ENCODE results near the gene PPIE. TPM values are rescaled to one million over a fixed set of nuclear protein-coding genes. Genes with fewer than 3 reads are reported as not detected.

The PPIE gene
- total RNA-seq, 1 experiment from 2014 or later, result 36.3 TPM

GRCh38 chr1:39721664-39722063, 17.0 kb upstream of the PPIE start:
- Histone ChIP-seq H3K23ac (ENCODE audit: insufficient read length, low read depth, low read length) (no peak overlapping the region), H3K56ac (ENCODE audit: insufficient read length, low read depth, low read length) (no peak overlapping the region), H4K8ac (replicated peaks; ENCODE audit: insufficient read length, low read depth, low read length) (no peak overlapping the region), H4K91ac (ENCODE audit: insufficient read length, low read depth, low read length) (no peak overlapping the region), H3K27me3 (ENCODE audit: insufficient read depth, low read length) (peaks cover 28% of the 10 kb centered on the region), H2AFZ (ENCODE audit: low read length) (no peak overlapping the region), H3K18ac (ENCODE audit: insufficient read length, low read depth, low read length) (no peak overlapping the region), H3K79me2 (ENCODE audit: insufficient read depth, low read length) (no peaks in the 10 kb centered on the region), H2BK12ac (ENCODE audit: insufficient read length, low read depth, low read length) (no peak overlapping the region), H3K79me1 (ENCODE audit: insufficient read depth, low read depth, low read length, poor library complexity, severe bottlenecking) (no peaks in the 10 kb centered on the region), H2BK120ac (ENCODE audit: low read depth, low read length, poor library complexity, severe bottlenecking) (no peak overlapping the region), H3K9ac (ENCODE audit: extremely low read depth, insufficient read length, low read length) (no peak overlapping the region), H3K23me2 (ENCODE audit: insufficient read length, low read depth, low read length, poor library complexity, severe bottlenecking) (no peaks in the 10 kb centered on the region), H3T11ph (ENCODE audit: low read length) (no peak overlapping the region), H2AK5ac (ENCODE audit: insufficient read length, low read length) (no peak overlapping the region), H4K5ac (ENCODE audit: insufficient read length, low read depth, low read length) (no peak overlapping the region), H2BK20ac (ENCODE audit: low read depth, low read length, poor library complexity, severe bottlenecking) (no peak overlapping the region), H3K4ac (ENCODE audit: low read depth, low read length) (no peak overlapping the region), H3K4me2 (ENCODE audit: insufficient read depth, insufficient read length, low read length) (no peak overlapping the region), H3K27ac (ENCODE audit: insufficient read length, low read depth, low read length) (no peak overlapping the region), H2BK15ac (ENCODE audit: low read depth, low read length) (no peak overlapping the region), H4K20me1 (ENCODE audit: control insufficient read depth, insufficient read depth, insufficient read length) (no peaks in the 10 kb centered on the region), H3K4me1 (ENCODE audit: insufficient read depth, low read length) (no peaks in the 10 kb centered on the region), H3K9me3 (ENCODE audit: control insufficient read depth, low read depth, low read length) (no peaks in the 10 kb centered on the region), H3K14ac (ENCODE audit: insufficient read depth, low read length) (no peak overlapping the region), H2BK5ac (ENCODE audit: insufficient read length, low read length) (no peak overlapping the region)
- Mint-ChIP-seq H3K36me3 (ENCODE audit: insufficient read depth in 1 of 3, low read depth in 3 of 3) (no peaks in the 10 kb centered on the region), H3K4me1 (no peaks in the 10 kb centered on the region), H3K27ac (no peak overlapping the region), H3K27me3 (ENCODE audit: low read depth) (peaks cover 95% of the 10 kb centered on the region), H3K4me3 (no peak overlapping the region), H3K9me3 (no peaks in the 10 kb centered on the region; a peak in 1 of 5 replicates)
- DNase-seq, result no peak
- TF ChIP-seq, protein P1, sequence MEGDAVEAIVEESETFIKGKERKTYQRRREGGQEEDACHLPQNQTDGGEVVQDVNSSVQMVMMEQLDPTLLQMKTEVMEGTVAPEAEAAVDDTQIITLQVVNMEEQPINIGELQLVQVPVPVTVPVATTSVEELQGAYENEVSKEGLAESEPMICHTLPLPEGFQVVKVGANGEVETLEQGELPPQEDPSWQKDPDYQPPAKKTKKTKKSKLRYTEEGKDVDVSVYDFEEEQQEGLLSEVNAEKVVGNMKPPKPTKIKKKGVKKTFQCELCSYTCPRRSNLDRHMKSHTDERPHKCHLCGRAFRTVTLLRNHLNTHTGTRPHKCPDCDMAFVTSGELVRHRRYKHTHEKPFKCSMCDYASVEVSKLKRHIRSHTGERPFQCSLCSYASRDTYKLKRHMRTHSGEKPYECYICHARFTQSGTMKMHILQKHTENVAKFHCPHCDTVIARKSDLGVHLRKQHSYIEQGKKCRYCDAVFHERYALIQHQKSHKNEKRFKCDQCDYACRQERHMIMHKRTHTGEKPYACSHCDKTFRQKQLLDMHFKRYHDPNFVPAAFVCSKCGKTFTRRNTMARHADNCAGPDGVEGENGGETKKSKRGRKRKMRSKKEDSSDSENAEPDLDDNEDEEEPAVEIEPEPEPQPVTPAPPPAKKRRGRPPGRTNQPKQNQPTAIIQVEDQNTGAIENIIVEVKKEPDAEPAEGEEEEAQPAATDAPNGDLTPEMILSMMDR (conservative IDR thresholded peaks at IDR 0.05), result no peak
